Measurements from ENCODE around the gene SMIM7.
"Not testable (repeated sequence)": the region's sequence is repeated elsewhere in the genome, so short reads cannot be mapped to it uniquely, and the experiment has no call there.

DNA sequence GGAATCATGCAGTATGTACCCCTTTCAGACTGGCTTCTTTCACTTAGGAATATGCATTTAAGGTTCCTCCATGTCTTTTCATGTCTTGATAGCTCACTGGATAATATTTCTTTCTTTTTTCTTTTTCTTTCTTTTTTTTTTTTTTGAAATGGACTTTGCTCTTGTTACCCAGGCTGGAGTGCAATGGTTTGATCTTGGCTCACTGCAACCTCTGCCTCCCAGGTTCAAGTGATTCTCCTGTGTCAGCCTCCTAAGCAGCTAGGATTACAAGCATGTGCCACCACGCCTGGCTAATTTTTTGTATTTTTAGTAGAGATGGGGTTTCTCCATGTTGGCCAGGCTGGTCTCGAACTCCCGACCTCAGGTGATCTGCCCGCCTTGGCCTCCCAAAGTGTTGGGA is 8.8 kb upstream of the SMIM7 start:
- TF ChIP-seq POLR2A (IDR thresholded peaks at IDR 0.05; ENCODE audit: insufficient read depth in 1 of 2, low read depth in 2 of 2, low read length in 2 of 2); TCF7 (IDR thresholded peaks at IDR 0.05; ENCODE audit: low read depth); GTF2F1 (IDR thresholded peaks at IDR 0.05; ENCODE audit: low read length); RFX5 (IDR thresholded peaks at IDR 0.05; ENCODE audit: low read depth, low read length); ZNF367 (CRISPR knock-in tag; IDR thresholded peaks at IDR 0.05; ENCODE audit: borderline replicate concordance); ESRRA (CRISPR knock-in tag; IDR thresholded peaks at IDR 0.05; ENCODE audit: low read depth); TARDBP (CRISPR knock-in tag; IDR thresholded peaks at IDR 0.05); ZNF780A (CRISPR knock-in tag; IDR thresholded peaks at IDR 0.05): not testable (repeated sequence)
- TF ChIP-seq, protein P1, sequence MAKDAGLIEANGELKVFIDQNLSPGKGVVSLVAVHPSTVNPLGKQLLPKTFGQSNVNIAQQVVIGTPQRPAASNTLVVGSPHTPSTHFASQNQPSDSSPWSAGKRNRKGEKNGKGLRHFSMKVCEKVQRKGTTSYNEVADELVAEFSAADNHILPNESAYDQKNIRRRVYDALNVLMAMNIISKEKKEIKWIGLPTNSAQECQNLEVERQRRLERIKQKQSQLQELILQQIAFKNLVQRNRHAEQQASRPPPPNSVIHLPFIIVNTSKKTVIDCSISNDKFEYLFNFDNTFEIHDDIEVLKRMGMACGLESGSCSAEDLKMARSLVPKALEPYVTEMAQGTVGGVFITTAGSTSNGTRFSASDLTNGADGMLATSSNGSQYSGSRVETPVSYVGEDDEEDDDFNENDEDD (CRISPR knock-in tag; IDR thresholded peaks at IDR 0.05; ENCODE audit: borderline replicate concordance): not testable (repeated sequence)
